OCI-LY3 (cell line): ENCODE data around the gene WFDC9.

Source experiments
- H2AFZ ChIP-seq: fragments of 200-600, 300-600 bp; shearing (Covaris generic); 2 replicates; pipeline ENCODE4 v1.6.0; 2014; ENCODE audit warnings: antibody characterized with exemption, low read depth, low read length
- H3K27ac ChIP-seq: fragments of 200-600, 300-600 bp; sonication (generic); 2 replicates; pipeline ENCODE4 v1.5.1; 2014; ENCODE audit warnings: mild to moderate bottlenecking, low read length, moderate library complexity, mixed read lengths
- H3K27me3 ChIP-seq: fragments of 200-600, 300-600 bp; sonication (generic); 2 replicates; pipeline ENCODE4 v1.6.1; 2014; ENCODE audit warnings: low read depth, low read length, mixed read lengths
- H3K36me3 ChIP-seq: fragments of 200-600, 300-600 bp; sonication (generic); replicated peaks from 2 replicates; pipeline ENCODE3; 2014; ENCODE audit warnings: low read depth, low read length, mixed read lengths
- H3K4me1 ChIP-seq: fragments of 300-600, 200-600 bp; sonication (generic); 2 replicates; pipeline ENCODE4 v1.6.1; 2014; ENCODE audit warnings: low read length, mixed read lengths
- H3K4me2 ChIP-seq: fragments of 200-600, 300-600 bp; sonication (generic); 2 replicates; pipeline ENCODE4 v1.6.1; 2014; ENCODE audit warnings: low read length, mixed read lengths
- H3K4me3 ChIP-seq: fragments of 300-600, 200-600 bp; sonication (generic); 2 replicates; pipeline ENCODE4 v1.5.1; 2014; ENCODE audit warnings: antibody characterized with exemption, mild to moderate bottlenecking, low read length, moderate library complexity
- H3K79me2 ChIP-seq: fragments of 300-600, 200-600 bp; shearing (Covaris generic); 2 replicates; pipeline ENCODE4 v1.6.1; 2014; ENCODE audit warnings: mild to moderate bottlenecking, low read length, mixed read lengths
- H3K9ac ChIP-seq: fragments of 300-600, 200-600 bp; shearing (Covaris generic); 2 replicates; pipeline ENCODE4 v1.6.0; 2014; ENCODE audit warnings: mild to moderate bottlenecking, low read length, moderate library complexity
- H3K9me3 ChIP-seq: fragments of 200-600, 300-600 bp; shearing (Covaris generic); 2 replicates; pipeline ENCODE4 v1.6.1; 2014; ENCODE audit warnings: low read length, mixed read lengths; ENCODE audit not compliant: insufficient read depth
- H4K20me1 ChIP-seq: fragments of 200-600, 300-600 bp; sonication (generic); 2 replicates; pipeline ENCODE4 v1.6.1; 2016; ENCODE audit warnings: low read length, mixed read lengths; ENCODE audit not compliant: insufficient read depth
- EZH2phosphoT487 ChIP-seq: fragments of 200-600 bp; shearing (Covaris generic); IDR thresholded peaks from 2 replicates; pipeline ENCODE4 v1.6.1; 2018; ENCODE audit warnings: antibody characterized with exemption, mixed run types, low read depth
- TF ChIP-seq, protein P1 (sequence below): fragments of 200-600, 300-600 bp; sonication (generic); IDR thresholded peaks from 2 replicates; pipeline ENCODE4 v1.5.1; 2014; ENCODE audit warnings: antibody characterized with exemption, low read length, low read depth

The WFDC9 gene

DNA sequence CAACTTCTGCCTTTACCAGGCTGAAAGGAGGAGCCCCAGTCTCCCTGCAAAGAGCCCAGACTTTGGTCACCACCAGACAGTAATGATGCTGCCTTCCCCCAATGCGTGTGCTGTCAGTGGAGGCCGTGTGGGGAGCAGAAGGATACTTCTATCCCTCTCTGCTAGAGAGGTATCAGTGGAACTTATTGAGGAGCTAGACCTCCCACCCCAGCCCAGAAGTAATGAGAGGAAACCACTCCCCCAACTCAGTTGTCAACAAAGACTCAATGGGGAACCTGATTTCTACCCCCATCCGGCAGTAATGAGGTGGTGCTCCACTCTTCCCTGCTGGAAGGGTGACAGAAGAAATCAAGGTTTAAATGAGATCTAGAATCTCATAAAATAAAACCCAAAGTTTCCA, 47.6 kb downstream of the WFDC9 start:
- no peaks in the 10 kb centered on the region for H4K20me1 ChIP-seq
- peaks cover 40% of the 10 kb centered on the region for H3K27me3 ChIP-seq
- H3K9me3 ChIP-seq, result no peaks in the 10 kb centered on the region
- H3K4me3 ChIP-seq, result no peak overlapping the region
- no peaks in the 10 kb centered on the region for H3K79me2 ChIP-seq
- no peaks in the 10 kb centered on the region for H3K36me3 ChIP-seq
- no peak overlapping the region for H3K9ac ChIP-seq
- H3K4me2 ChIP-seq, result no peak overlapping the region
- H3K4me1 ChIP-seq, result no peaks in the 10 kb centered on the region
- H2AFZ ChIP-seq, result no peak overlapping the region
- no peak overlapping the region for H3K27ac ChIP-seq
- TF ChIP-seq, protein P1, sequence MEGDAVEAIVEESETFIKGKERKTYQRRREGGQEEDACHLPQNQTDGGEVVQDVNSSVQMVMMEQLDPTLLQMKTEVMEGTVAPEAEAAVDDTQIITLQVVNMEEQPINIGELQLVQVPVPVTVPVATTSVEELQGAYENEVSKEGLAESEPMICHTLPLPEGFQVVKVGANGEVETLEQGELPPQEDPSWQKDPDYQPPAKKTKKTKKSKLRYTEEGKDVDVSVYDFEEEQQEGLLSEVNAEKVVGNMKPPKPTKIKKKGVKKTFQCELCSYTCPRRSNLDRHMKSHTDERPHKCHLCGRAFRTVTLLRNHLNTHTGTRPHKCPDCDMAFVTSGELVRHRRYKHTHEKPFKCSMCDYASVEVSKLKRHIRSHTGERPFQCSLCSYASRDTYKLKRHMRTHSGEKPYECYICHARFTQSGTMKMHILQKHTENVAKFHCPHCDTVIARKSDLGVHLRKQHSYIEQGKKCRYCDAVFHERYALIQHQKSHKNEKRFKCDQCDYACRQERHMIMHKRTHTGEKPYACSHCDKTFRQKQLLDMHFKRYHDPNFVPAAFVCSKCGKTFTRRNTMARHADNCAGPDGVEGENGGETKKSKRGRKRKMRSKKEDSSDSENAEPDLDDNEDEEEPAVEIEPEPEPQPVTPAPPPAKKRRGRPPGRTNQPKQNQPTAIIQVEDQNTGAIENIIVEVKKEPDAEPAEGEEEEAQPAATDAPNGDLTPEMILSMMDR, result no peak
- no peak for TF ChIP-seq EZH2phosphoT487

DNA sequence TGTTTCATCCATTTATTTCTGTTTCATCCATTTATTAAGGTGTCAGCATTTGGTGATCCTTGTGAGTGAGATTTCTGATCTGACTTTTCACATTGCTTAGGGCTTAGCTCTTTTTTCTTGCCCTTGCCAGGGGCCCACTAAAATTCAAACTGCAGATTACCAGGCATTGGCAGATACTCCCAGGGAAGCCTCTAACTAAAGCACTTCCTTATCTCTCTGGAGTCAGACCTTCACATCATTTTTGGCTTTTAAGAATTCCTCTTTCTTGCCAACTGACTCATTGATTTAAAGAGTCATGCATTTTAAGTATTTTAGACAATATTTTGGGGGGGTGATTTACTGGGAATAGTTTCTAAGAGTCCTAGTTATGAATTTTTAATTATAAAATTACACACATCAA, 49.4 kb downstream of the WFDC9 start:
- no peaks in the 10 kb centered on the region for H3K4me1 ChIP-seq
- no peaks in the 10 kb centered on the region for H4K20me1 ChIP-seq
- H3K79me2 ChIP-seq, result no peaks in the 10 kb centered on the region
- H3K4me2 ChIP-seq, result no peak overlapping the region
- no peaks in the 10 kb centered on the region for H3K9me3 ChIP-seq
- H2AFZ ChIP-seq, result no peak overlapping the region
- peaks cover 34% of the 10 kb centered on the region for H3K27me3 ChIP-seq
- no peak overlapping the region for H3K4me3 ChIP-seq
- no peak overlapping the region for H3K9ac ChIP-seq
- no peak overlapping the region for H3K27ac ChIP-seq
- TF ChIP-seq, protein P1, result no peak
- no peak for TF ChIP-seq EZH2phosphoT487
- no peaks in the 10 kb centered on the region for H3K36me3 ChIP-seq

DNA sequence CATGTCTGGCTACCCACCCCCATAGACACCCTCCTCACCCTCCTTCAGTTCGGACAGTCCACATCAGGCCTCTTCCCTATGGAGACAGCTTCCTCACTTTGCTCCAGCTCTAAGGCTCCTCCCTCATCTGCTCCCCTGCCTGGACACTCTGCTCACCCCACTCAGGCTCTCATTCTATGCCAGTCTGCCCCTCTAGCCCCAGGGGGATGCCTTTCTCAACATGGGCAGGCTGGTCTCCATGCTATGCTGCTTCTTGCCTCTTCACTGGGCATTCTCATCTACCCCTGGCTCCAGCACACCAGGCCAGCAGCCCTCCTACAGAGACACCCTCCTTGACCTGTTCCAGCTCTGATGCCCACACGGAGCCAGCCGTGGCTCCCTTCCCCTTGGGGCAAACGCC, 51.9 kb downstream of the WFDC9 start, which contains the start of gene WFDC8:
TSS of gene WFDC8 (minus strand) at position 101 of the 400 bp plus-strand sequence. CDS start at position 64, 37 bp downstream.
- TF ChIP-seq, protein P1, result no peak
- TF ChIP-seq EZH2phosphoT487, result no peak
- Histone ChIP-seq H2AFZ (no peak within 1 kb of the TSS), H3K4me1 (no peaks in the 10 kb centered on the region), H3K4me2 (no peak within 1 kb of the TSS), H3K9me3 (no peaks in the 10 kb centered on the region), H3K9ac (no peak within 1 kb of the TSS), H4K20me1 (no peaks in the 10 kb centered on the region), H3K79me2 (no peaks in the 10 kb centered on the region), H3K36me3 (no peaks in the 10 kb centered on the region), H3K4me3 (no peak within 1 kb of the TSS), H3K27me3 (peaks cover 34% of the 10 kb centered on the region), H3K27ac (no peak within 1 kb of the TSS)

DNA sequence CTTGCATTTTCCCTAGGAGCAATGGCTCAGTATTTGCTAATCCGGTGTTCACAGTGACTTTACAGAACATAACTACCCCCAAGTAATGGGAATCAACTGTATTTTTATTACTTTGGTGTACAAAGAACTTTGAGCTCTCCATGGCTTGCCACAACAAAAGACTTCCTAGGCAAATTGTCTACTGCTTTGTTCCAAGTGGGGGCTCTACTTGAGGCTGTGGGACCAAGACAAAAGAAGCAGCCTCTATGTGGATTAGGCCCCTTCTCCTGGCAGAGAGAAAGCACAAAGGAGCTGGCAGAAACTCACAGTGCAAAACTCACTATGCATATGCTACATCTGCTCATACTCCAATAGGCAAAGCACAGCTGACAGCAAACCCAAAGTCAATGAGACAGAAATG, 52.9 kb downstream of the WFDC9 start:
- H3K4me3 ChIP-seq, result no peak overlapping the region
- H3K9me3 ChIP-seq, result no peaks in the 10 kb centered on the region
- no peak overlapping the region for H2AFZ ChIP-seq
- H4K20me1 ChIP-seq, result no peaks in the 10 kb centered on the region
- H3K27ac ChIP-seq, result no peak overlapping the region
- no peak overlapping the region for H3K4me2 ChIP-seq
- no peaks in the 10 kb centered on the region for H3K79me2 ChIP-seq
- H3K36me3 ChIP-seq, result no peaks in the 10 kb centered on the region
- TF ChIP-seq, protein P1, result no peak
- no peak for TF ChIP-seq EZH2phosphoT487
- no peaks in the 10 kb centered on the region for H3K4me1 ChIP-seq
- H3K9ac ChIP-seq, result no peak overlapping the region
- H3K27me3 ChIP-seq, result peaks cover 34% of the 10 kb centered on the region
